HG02610 (cell line): ENCODE results near the gene NUP133.
"Not testable (repeated sequence)": the region's sequence is repeated elsewhere in the genome, so short reads cannot be mapped to it uniquely, and the experiment has no call there.

Source experiments
- ATAC-seq: cut with Tn5 transposase; IDR thresholded peaks from one replicate; pipeline ENCODE4 v1.9.1; 2021; ENCODE audit warnings: mild to moderate bottlenecking, moderate library complexity; ENCODE audit not compliant: unreplicated experiment

NUP133 gene

DNA sequence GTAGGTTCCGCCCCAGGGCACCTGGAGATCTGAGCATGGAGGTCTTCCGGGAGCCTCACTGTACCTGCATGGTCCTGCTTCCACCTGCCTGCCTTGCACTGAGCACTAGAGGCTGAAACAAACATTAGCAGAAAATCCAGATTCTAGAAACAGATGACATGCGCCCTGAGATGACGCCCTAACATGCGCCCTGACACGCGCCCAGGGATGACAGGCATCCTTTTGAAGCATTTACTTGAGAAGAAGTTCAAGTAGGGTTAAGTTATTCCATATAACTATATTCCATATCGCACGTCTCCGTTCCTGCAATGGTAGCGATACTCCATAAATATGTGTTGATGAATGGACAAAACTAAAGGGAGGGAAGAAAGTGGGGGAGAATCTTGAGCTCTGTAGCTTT lies 87.9 kb downstream of the NUP133 start:
- no peak for ATAC-seq

DNA sequence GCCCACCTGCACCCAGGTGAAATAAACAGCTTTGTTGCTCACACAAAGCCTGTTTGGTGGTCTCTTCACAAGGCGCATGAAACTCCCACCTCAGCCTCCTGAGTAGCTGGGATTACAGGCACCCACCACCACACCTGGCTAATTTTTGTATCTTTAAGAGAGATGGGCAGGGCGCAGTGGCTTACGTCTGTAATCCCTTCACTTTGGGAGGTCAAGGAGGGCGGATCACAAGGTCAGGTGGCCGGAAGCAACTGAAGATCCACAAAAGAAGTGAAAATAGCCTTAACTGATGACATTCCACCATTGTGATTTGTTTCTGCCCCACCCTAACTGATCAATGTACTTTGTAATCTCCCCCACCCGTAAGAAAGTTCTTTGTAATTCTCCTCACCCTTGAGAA lies 89.6 kb downstream of the NUP133 start:
- ATAC-seq, result not testable (repeated sequence)

DNA sequence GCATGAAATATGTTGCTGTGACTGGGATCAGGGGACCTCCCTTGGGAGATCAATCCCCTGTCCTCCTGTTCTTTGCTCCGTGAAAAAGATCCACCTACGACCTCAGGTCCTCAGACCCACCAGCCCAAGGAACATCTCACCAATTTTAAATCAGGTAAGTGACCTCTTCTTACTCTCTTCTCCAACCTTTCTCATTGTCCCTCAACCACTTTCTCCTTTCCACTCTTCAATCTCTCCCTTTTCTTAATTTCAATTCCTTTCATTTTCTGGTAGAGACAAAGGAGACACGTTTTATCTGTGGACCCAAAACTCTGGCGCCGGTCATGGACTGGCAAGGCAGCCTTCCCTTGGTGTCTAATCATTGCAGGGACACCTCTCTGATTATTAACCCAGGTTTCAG lies 95.3 kb downstream of the NUP133 start:
- ATAC-seq, result not testable (repeated sequence)

DNA sequence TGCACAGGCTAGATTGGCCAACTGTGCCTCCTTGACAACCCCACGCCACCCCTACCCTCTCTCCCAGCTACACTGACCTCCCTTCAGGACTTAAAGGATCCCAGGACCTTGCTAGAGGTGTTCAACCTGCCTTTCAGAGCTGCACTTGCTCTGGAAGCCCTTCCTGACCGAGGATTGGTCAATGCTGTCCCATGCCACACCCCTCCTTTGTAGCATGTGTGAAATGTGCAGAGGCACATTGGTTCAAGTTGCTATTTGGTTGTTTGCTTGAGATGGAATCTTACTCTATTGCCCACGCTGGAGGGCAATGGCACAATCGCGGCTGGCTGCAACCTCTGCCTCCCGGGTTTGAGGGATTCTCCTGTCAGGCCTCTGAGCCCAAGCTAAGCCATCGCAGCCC lies 96.1 kb downstream of the NUP133 start:
- ATAC-seq, result no peak

DNA sequence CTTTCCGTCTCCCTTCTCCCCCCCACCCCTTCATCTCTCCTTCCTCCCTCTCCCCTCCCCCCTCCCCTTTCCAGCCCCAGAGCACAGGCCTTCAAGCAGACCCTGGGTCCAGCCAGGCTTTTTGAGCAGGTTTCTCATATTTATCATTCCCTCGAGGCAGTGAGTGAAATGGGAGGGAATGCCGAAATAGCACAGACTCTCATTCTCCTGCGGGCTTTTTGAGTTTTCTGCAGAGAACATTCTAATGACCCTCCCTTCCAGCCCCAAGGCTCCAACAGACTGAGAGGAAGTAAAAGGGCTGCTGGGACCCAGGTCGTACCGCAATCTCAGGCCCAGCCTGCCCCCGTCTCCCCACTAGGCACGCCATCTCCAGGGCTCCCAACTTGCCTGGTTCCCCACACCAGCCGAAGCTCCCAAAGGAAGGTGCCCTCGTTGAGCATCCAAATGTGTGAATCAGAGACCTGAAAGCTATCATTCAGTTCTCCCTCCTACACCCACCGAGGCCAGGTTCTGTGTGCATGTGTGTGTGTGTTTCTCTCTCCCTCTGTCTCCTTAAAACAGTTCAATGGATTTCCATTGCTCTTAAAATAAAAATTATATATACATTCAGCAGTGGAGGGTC lies 96.6 kb downstream of the NUP133 start:
- ATAC-seq, result no peak

DNA sequence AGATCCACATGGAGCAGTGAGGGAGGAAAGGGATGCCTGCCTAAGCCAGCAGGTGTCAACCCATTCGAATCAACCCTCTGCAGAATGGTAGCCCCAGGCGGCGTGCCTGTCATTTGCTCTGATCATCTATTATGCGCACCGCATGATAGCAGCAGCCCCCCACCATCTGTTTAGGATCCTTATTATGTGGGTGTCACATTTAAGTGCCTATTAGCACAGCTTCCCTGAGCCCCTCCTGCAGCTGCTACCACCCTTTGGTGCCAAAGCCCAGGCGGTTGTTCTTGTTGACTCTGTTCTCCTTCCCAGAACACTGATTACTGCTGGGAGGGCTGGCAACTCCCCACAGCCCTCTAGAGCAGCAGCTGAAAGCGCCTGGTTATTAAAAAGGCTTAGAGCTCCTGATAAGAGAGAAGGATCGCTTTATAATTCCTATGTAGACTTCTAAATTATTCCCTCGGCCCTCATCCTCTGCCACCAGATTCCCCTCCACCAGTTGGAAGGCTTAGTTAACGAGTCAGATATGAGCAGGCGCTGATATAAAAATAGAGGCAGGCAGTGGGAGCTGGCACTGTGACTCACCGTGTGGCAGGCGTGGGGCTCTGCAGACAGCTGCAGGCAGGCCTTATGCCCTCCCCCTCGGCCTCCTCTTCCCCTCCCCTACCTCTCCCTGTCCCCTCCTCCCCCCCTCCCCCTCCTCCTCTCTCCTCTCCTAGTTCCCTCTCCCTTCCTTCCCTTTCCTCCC lies 97.3 kb downstream of the NUP133 start:
- ATAC-seq, result no peak

DNA sequence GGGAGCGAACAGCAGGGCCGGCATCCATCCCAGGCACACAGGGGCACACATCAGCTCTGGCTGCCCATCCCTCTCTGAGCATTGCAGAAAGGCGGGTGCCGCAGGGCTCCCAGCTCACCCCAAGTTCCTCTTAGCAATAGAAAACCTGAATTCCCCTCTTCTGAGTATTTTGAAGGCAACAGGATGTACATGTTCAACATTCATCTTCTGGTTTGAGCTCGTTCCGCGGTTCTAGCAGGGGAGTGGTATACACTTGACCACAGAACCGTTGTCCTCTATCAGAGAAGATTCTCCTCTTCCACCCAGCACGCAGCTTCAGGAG lies 97.8 kb downstream of the NUP133 start:
- no peak for ATAC-seq

DNA sequence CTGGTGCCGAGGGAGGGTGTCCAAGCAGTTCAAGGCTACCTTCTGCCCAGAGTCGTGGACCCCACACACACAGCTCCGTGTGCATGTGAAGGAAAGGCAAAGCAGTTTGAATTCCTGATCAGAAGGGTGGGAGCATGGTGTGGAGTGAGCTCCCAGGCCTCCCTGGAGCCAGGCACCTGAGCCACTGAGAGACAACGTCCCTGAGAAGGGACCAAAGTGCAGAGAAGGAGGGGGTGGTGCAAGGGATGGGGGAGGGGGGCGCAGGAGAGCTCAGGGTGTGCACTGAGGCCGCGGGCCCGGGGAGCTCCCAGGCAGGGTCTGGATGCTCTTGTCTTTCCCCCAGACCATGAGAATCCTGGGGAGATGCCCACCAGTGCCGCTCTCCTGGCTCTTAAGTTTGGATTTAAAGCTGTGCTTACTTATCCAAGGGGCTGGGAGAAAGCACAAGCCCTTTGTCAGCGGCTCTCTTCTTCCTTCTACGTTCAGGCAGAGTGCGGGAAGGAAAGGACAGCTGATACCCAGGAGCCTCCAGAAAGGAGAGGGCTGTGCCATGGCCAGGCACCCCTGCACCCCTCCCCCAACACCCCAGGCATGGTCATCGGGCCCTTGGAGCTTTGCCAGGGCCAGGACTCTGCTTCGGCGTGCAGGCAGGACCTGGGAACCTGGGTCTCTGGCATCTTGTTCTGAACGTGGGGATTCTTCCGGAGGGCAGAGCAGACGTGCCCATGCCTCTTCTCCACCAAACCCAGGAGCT lies 98.3 kb downstream of the NUP133 start:
- no peak for ATAC-seq

DNA sequence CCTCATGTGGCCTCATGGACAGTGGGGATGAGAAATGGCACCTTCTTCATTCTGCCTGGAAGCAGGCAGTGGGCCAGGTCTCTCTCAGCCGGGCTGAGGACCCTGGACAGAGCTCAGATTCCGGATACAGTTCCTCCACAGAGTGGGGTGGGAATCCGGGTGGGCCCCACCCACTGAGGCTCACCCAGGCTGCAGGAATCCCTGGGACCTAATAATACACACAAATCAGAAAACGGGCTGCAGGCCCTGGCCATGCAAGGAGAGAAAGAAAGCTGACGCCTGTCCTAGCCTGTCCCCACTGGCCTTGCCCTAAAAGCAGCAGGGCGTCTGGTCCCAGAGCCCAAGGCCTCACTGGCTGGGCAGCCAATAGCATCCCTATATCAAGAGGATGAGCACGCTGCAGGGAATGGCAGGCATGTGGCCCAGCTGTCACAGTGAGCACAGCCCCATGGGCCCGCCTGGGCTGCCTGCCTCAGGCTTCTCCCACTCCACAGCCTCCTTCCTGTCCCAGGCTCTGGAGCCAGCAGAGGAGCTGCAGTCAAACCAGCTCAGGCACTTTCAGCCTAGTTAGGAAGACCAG lies 99.6 kb downstream of the NUP133 start:
- ATAC-seq, result no peak

DNA sequence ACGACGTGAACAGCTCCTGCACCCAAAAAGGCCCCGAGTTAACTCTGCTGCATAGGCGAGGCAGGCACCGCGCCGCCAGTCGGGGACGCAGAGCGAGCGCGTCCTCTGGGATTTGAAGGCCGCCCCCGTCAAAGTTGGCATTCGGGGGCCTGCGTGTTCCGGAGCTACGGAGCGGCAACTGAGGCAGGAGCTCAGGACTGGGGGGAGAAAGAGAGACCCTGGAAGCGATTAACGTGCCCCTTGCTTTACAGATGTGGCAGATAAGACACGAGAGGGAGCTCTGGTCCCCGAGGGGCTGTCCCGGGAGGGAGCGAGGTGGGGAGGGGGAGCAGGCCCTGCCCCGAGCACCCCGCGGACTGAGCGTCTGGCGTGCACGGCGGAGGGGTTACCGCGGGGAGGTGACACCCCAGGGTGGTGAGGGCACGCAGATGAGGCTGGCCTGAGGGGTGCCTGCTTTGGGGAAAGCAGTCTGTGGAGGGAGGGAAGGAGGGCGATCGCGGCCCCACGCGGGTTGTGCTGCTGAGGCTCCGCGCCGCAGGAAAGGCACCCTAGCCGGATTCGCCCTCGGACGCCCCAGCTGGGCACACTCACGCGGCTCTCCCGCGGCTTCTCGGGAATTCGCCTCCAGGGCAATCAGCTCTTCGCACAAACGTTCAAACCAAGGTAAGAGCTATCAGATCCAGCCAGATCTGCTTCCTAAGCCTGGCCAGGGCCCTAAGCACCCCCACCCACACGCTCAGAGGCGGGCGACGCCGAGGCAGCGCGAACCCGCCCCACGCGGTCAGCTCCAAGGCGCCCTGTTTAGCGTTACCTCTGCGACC lies 100.7 kb downstream of the NUP133 start:
- no peak for ATAC-seq

DNA sequence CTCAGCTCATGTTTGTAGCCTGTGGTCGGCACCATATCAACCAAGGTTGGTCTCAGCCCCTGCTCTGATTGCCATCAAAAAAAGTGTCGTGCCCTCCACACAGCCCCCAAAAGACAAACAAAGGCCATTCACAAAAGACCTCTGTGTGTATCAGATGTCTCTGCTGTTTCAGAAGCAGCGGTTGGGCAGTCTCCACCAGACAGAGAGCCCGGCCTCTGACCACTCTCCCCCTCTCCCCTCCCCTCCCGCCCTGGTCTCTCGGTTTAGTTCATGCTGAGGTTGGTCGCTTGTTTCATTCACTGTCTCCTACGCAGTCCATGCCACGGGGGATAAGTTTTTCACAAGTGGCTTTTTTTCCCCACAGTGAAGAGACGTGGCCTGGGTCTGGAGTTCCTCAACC lies 101.3 kb downstream of the NUP133 start:
- ATAC-seq, result no peak

DNA sequence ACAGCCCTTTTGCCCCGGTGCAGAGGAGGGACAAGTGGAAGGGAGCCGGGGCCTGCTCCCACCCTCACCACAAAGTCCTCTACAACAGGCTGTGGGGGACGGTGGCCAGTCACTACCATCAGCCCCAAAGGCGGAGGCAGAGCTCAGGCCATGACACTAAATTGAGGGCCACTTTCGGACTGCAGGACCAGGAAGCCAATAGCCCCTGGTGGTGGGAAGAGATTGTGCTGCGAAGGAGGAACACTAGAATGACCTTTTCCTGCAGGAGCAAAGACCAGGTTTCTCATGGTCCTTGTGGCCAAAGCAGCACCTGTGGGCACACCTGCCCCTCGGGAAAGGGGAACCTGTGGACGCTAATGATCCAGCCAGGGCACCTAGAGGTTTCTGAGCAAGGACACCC lies 104.6 kb downstream of the NUP133 start:
- no peak for ATAC-seq

DNA sequence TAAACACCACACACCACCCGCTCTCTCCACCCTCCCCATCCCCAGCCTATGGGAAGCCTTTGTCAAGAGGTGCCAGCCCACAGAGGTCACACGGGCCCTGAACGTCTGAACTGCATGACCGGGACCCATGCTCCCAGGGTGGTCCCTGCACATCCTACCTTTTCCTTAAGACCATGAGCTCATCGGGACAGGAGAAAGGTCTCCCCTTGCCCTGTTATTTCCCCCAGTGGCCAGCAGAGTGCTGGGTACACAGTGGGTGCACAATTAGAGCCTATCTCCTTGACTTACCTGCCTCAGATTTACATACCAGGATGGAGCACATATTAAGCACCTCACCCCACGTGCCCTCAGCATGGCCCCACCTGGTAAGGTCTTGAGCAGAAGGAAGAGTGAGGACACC lies 105.1 kb downstream of the NUP133 start:
- no peak for ATAC-seq

DNA sequence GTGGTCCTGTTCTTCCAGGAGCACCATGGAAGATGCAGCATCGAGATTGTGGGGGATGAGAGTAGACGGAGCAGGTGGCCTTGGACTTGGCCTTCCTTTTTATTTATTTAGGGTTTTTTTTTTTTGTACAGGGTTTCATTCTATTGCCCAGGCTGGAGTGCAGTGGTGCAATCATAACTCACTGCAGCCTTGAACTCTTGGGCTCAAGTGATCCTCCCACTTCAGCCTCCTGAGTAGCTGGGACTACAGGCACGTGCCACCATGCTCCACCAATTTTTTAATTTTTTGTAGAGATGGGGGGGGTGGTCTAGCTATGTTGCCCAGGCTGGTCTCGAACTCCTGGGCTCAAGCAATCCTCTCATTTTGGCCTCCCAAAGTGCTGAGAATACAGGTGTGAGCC lies 105.8 kb downstream of the NUP133 start:
- not testable (repeated sequence) for ATAC-seq

DNA sequence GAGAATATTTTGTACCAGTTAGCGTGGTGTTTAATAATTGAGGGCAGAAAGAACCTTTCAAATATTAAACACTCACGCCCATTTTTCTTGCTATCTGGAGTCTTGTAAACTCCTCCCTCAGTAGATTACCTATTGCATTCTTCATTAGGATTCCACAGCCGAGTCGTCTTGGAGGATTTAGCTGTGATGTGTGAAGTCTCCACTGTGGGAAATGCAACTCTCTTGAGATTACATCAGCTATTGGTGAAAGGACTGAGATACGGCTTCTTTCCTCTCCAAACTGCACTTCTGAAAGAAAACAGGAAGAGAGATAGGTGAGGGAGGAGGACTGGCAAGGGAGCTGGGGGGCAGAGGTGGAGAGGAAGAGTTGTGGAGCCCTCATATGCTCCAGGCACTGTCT lies 110.4 kb downstream of the NUP133 start:
- ATAC-seq, result no peak

DNA sequence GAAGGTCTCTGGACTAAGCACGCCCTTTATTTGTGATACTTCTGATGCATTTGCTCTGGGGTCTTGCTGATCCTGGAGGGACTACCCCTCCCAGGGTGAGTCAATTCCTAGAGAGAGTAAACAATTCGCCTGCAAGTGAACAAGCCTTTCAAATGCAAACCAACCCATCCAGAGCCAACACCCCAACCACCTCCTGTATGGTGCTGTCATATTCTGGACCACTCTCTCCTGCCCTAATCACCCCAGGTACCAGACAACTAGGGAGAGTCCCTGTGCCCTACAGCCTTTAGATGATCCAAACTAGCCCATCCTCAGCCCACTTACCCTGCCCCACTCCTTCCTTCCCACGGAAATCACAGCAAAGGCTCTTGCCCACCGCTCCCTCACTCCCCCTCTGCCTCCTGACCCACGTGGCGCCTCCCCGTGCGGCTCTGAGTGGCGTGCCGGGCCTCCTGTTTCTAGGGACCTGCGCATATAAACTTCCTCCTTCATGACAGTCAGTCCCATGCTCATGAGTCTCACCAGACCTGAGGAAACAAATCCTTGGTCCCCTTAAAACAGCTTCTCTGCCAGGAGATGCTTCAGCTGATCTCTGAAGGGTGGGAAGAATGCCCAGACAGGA lies 111.4 kb downstream of the NUP133 start:
- no peak for ATAC-seq

DNA sequence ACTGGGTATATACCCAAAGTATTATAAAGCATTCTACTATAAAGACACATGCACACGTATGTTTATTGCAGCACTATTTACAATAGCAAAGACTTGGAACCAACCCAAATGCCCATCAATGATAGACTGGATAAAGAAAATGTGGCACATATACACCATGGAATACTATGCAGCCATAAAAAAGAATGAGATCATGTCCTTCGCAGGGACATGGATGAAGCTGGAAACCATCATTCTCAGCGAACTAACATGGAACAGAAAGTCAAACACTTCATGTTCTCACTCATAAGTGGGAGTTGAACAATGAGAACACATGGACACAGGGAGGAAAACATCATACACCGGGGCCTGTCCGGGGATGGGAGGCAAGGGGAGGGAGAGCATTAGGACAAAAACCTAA lies 113.6 kb downstream of the NUP133 start:
- not testable (repeated sequence) for ATAC-seq

DNA sequence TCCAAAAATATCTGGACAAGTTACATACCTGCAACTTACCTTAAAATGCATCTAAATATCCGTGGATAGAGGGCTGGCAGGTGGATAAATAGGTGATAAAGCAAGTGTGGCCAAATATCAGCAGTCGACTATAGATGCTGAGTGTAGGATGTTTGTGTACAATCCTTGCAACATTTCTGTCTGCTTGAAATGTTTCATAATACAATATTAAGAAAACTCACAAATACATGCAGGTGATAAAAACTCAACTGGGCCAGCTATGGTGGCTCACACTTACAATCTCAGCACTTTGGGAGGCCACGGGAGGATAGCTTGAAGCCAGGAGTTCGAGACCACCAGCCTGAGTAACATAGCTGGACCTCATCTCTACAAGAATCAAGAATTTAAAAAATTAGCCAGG lies 115.2 kb downstream of the NUP133 start:
- ATAC-seq, result no peak
